Stimulated activated CD8-positive, alpha-beta memory T cell treated with anti-CD3 and anti-CD28 coated beads, Interleukin-4, amount 100 ng/mL, for 48 hours (primary cell): ENCODE results near the gene CST7.
A peak's percentile ranks its signal among the peaks of the same experiment; 100 is the strongest.
"Not testable (repeated sequence)": the region's sequence is repeated elsewhere in the genome, so short reads cannot be mapped to it uniquely, and the experiment has no call there.

Experiments
- DNase-seq: peaks from one replicate; pipeline ENCODE4 v3.0.0-alpha.2; 2020

The CST7 gene

DNA sequence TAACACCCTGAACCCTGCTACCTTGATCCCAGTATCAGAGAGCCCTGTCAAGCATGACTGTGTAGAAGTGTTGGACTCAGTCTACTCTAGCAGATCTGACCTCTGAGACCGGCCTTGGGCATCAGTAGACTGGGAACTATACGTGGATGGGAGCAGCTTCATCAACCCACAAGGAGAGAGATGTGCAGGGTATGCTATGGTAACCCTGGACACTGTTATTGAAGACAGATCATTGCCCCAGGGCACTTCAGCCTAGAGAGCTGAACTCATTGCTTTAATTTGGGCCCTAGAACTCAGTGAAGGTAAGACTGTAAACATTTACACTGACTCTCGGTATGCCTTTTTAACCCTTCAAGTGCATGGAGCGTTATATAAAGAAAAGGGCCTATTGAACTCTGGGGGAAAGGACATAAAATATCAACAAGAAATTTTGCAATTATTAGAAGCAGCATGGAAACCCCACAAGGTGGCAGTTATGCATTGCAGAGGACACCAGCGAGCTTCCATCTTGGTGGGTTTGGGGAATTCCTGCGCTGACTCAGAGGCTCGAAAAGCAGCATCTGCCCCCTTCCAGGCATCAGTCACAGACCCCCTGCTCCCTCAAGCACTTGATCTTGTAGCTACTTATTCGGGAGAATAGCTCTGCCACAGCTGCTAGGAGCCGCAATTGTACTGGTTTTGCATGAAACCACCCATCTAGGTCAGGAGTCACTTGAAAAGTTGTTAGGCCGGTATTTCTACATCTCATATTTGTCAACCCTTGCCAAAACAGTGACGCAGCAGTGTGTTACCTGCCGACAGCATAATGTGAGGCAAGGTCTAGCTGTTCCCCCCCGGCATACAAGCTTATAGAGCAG is 19.0 kb upstream of the CST7 start:
- DNase-seq = not testable (repeated sequence)

- not testable (repeated sequence) for DNase-seq
Observed at GRCh38 chr20:24930724-24931688, 18.1 kb upstream of the CST7 start.

DNA sequence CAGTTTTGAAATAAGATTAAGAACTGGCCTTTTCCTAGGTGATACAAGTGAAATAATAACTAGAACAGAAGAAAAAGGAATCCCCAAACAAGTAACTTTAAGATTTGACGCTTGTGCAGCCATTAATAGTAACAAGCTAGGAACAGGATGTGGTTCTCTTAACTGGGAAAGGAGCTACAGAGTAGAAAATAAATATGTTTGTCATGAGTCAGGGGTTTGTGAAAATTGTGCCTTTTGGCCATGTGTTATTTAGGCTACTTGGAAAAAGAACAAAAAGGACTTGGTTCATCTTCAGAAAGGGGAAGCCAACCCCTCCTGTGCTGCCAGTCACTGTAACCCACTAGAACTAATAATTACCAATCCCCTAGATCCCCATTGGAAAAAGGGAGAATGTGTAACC is 17.2 kb upstream of the CST7 start:
- not testable (repeated sequence) for DNase-seq

DNA sequence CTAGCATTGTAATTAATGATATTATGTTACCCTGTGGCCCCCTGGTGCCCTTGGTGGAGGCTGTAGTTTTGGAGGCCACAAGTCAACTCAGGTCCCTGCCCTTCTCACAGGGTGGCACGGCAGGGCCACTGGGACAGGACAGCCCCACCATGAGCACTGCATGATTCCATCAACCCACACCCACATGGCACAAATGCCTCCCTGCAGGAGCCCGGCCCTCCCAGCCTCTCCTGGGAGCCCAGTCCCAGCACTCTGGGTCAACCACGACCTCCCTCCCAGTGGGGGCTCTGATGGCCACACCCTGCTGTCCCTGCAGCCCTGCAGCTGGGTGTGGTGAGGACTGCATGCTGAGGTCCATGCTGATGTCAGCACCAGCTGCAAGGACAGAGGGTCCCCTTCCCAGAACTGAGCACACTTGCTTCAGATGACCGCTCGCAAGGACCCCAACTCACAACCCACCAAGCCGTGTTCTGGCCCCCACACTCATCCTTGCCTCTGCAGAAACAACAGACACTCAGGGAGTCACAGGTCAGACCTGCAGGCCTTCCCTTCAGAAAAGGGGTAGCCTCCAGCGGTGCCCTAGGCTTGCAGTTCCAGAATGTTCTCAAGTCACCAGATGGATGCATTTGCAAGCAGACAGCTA is 15.7 kb upstream of the CST7 start:
- no peak for DNase-seq

- no peak for DNase-seq
Observed at GRCh38 chr20:24934101-24934661, 14.9 kb upstream of the CST7 start.

DNA sequence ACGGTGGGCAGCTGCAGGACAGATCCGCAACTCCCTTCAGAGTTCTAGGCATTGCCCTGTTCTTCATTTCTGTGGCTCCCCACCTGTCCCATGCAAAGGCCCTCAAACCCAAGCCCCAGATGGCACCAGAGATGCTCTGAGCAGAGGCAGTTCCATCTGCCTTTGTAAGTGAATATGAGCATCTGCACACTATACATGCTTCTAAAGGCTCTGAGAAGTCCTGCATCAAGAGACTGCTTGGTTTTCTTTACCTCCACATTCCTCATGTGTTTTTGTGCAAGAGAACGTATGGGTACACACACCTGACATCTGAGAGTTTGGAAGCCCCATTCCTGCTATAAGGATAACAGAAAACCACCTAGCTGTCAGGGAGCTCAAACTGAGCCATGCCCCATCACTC is 14.4 kb upstream of the CST7 start:
- no peak for DNase-seq

DNA sequence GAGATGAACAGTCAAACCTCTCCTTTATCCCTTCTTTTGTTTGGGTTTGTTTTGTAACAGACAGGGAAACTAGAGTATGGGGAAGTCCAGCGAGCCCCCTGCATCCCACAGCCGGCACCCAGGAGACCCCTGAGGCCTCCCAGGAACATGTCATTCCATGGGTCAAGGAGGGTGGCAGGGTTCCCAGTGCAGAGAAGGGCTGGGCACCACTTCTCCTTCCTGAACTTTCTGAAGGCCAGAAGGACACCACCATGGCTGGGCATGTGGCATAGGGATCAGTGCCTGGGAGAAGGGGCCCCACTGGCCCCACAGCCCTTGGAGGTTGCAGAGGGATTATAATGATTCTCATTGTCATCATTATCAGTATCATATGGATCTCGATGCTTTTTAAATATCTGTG is 13.9 kb upstream of the CST7 start:
- DNase-seq = no peak

DNA sequence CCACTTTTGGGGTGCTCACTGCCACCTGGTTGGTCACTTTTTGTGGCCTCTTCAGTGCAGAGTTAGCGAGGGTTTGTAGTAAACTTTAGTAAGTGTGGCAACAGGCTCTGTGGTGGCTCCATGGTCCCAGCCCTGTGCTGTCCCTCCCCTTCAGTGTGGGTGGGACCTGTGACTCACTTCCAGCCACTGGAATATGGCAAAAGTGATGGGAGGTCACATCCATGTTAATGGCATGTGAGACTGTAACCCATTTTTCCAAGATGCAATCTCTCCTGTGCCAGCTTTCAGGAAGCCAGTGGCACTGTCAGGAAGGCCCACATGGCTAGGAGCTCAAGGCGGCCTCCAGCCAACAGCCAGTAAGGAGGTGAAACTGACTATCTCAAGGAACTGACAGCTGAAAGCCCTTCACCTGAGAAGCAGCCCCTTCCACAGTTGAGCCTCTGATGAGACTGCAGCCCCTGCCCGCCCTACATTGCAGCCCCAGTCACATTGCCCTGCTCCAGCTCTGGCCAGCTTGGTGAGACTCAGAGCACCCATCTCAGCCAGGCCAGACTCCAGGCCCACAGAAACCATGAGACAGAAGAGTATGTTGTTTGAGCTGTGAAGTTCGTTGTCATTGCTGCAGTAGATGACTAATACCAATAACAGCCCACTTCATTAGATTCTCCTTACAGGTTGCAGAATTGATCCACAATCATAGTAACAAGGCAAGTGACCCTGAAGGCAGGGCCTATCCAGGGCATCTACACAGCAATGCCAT is 13.1 kb upstream of the CST7 start:
- no peak for DNase-seq

GRCh38 chr20:24936526-24937407 is 12.3 kb upstream of the CST7 start:
- no peak for DNase-seq

- no peak for DNase-seq
Observed at GRCh38 chr20:24937579-24937978, 11.5 kb upstream of the CST7 start.

- DNase-seq = no peak
Observed at GRCh38 chr20:24938498-24938897, 10.6 kb upstream of the CST7 start.

- no peak for DNase-seq
Observed at GRCh38 chr20:24939036-24939435, 10.0 kb upstream of the CST7 start.

GRCh38 chr20:24942679-24943078 is 6.4 kb upstream of the CST7 start:
- DNase-seq = no peak

DNA sequence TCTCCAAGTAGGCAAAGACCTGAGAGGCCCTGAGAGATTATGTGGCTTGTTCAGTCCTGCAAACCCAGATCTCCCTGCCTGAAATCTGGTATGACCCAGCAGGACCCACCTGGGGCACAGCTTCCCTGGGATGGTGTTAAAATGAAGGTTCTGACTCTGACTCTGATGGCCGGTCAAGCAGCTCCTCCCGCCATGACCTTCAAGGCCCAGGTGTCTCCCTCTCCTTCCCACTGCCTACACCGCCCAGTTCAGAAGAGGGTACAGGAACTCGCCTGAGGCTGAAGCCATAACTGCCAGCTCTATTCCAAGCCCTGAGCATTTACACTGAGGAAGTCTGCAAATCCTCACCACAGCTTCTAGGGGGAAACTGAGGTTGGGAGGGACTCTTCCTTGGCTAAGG is 5.9 kb upstream of the CST7 start:
- no peak for DNase-seq

DNA sequence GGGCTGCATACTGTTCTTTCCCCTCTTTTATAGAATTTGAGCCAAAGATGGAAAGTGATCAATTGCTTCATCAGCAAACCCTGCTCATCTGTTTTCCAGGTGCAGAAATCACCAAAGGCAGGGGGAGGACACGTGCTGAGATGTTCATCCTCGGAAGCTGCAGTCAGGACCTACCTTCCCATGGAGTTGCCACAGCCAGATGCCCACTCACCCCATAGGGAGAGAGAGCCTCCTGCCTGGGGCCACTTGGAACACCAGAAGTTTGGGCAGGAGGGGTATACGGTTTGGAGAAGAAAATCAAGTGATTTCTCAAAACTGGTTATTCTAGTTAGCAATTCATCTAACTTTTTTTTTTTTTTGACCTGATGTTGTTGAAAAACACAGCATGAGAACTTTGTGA is 5.3 kb upstream of the CST7 start:
- DNase-seq = no peak

DNA sequence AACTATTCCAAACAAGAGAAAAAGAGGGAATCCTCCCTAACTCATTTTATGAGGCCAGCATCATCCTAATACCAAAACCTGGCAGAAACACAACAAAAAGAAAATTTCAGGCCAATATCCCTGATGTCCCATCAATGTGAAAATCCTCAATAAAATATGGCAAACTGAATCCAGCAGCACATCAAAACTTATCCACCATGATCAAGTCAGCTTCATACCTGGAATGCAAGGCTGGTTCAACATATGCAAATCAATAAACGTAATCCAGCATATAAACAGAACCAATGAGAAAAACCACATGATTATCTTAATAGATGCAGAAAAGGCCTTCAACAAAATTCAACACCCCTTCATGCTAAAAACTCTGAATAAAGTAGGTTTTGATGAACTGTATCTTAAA is 2.7 kb upstream of the CST7 start:
- not testable (repeated sequence) for DNase-seq

DNA sequence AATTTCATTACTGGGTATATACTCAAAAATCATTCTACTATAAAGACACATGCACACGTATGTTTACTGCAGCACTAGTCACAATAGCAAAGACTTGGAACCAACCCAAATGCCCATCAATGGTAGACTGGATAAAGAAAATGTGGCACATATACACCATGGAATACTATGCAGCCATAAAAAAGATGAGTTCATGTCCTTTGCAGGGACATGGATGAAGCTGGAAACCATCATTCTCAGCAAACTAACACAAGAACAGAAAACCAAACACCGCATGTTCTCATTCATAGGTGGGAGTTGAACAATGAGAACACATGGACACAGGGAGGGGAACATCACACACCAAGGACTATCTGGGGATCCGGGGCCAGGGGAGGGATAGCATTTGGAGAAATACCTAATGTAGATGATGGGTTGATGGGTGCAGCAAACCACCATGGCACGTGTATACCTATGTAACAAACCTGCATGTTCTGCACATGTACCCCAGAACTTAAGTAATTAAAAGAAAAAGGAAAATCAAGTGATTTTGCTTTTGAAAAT is 602 bp upstream of the CST7 start:
- not testable (repeated sequence) for DNase-seq

- peak; percentile 56 for DNase-seq
Observed at GRCh38 chr20:24949756-24950127, 673 bp downstream of the CST7 start.

- DNase-seq = no peak
Observed at GRCh38 chr20:24950128-24950835, 1.2 kb downstream of the CST7 start.

DNA sequence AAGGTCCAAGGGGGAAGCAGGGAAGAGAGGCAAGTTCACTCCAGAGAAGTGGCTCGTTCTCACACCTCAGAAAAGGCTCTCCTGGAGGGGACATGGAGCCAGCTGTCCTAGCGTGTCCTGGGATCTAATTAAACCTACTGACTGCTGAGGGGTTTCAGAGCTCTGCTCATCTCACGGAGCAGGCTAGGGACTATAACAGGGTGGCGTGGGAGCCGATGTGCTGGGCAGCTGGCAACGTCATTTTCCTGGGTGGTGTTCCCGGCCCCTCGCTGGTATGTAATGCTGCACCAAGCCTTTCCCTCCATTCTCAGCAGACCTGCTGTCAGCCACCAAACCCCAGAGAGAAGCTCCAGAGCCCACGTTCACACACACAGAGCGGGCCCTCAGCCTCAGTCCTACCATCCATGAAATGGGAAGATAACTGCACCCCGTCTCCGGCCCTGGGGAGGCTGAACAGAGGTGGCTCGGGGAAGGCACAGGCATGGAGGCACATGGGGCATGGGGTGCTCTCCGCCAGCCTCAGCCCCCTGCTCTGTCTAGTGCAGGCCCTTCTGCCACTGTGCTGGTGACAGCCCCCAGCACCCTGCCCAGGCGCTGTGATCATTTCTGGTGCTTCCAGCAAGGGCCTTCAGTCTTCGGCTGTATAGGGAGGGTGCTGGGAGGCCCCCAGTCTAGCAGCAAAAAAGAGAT is 1.9 kb downstream of the CST7 start:
- DNase-seq = no peak
